ENCODE measurements around the gene ZFP62.
A peak's percentile ranks its signal among the peaks of the same experiment; 100 is the strongest.

- TF ChIP-seq, protein P1, sequence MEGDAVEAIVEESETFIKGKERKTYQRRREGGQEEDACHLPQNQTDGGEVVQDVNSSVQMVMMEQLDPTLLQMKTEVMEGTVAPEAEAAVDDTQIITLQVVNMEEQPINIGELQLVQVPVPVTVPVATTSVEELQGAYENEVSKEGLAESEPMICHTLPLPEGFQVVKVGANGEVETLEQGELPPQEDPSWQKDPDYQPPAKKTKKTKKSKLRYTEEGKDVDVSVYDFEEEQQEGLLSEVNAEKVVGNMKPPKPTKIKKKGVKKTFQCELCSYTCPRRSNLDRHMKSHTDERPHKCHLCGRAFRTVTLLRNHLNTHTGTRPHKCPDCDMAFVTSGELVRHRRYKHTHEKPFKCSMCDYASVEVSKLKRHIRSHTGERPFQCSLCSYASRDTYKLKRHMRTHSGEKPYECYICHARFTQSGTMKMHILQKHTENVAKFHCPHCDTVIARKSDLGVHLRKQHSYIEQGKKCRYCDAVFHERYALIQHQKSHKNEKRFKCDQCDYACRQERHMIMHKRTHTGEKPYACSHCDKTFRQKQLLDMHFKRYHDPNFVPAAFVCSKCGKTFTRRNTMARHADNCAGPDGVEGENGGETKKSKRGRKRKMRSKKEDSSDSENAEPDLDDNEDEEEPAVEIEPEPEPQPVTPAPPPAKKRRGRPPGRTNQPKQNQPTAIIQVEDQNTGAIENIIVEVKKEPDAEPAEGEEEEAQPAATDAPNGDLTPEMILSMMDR (IDR thresholded peaks at IDR 0.05): no peak
- peak; percentile 15 to 20 for TF ChIP-seq POLR2AphosphoS5 (IDR thresholded peaks at IDR 0.05)
These were observed 35.1 kb downstream of the ZFP62 start for GRCh38 chr5:180825768-180826525.
